HUES6 (cell line): ENCODE measurements around the gene USP21.
"Not testable (repeated sequence)": the region's sequence is repeated elsewhere in the genome, so short reads cannot be mapped to it uniquely, and the experiment has no call there.

Experiments
- H3K27ac ChIP-seq: 2 replicates; pipeline ENCODE4 v1.7.0; 2013; ENCODE audit warnings: low read depth, mild to moderate bottlenecking, low read length, inconsistent platforms
- H3K27me3 ChIP-seq: 2 replicates; pipeline ENCODE4 v1.6.1; 2013; ENCODE audit warnings: low read length; ENCODE audit not compliant: control insufficient read depth, insufficient read depth
- H3K36me3 ChIP-seq: 2 replicates; pipeline ENCODE4 v1.6.1; 2013; ENCODE audit warnings: low read length; ENCODE audit not compliant: control insufficient read depth, insufficient read depth
- H3K4me1 ChIP-seq: 2 replicates; pipeline ENCODE4 v1.6.1; 2013; ENCODE audit warnings: low read length; ENCODE audit not compliant: control insufficient read depth, insufficient read depth
- H3K4me3 ChIP-seq: 2 replicates; pipeline ENCODE4 v1.5.1; 2013; ENCODE audit warnings: low read depth, low read length
- H3K9ac ChIP-seq: one replicate; pipeline ENCODE4 v1.6.1; 2013; ENCODE audit warnings: mild to moderate bottlenecking, low read length
- H3K9me3 ChIP-seq: 2 replicates; pipeline ENCODE4 v1.6.1; 2013; ENCODE audit warnings: low read depth, low read length; ENCODE audit not compliant: control insufficient read depth, insufficient read depth

Gene USP21

GRCh38 chr1:161159087-161159912, at the start of gene USP21:
USP21 (plus strand) TSS chr1:161159500; CDS start chr1:161160641, 1,141 bp downstream.
- H3K9ac ChIP-seq = peak within 1 kb of the TSS; percentile 77
- no peaks in the 10 kb centered on the region for H3K4me1 ChIP-seq
- no peaks in the 10 kb centered on the region for H3K9me3 ChIP-seq
- H3K4me3 ChIP-seq = peak within 1 kb of the TSS; percentile 68
- no peaks in the 10 kb centered on the region for H3K27me3 ChIP-seq
- peaks cover 43% of the 10 kb centered on the region for H3K36me3 ChIP-seq
- peak within 1 kb of the TSS; percentile 84 for H3K27ac ChIP-seq

- Histone ChIP-seq H3K36me3 (peaks cover 15% of the 10 kb centered on the region; the same call in 1 of the 2 replicates), H3K4me3 (no peak overlapping the region), H3K4me1 (no peaks in the 10 kb centered on the region), H3K27me3 (no peaks in the 10 kb centered on the region), H3K27ac (no peak overlapping the region), H3K9ac (no peak overlapping the region), H3K9me3 (no peaks in the 10 kb centered on the region)
Observed at GRCh38 chr1:161111117-161111516, 48.2 kb upstream of the USP21 start.

GRCh38 chr1:161111527-161111926, 47.8 kb upstream of the USP21 start:
- Histone ChIP-seq H3K27ac (no peak overlapping the region), H3K36me3 (peaks cover 15% of the 10 kb centered on the region; the same call in 1 of the 2 replicates), H3K9me3 (no peaks in the 10 kb centered on the region), H3K4me1 (no peaks in the 10 kb centered on the region), H3K4me3 (no peak overlapping the region), H3K9ac (no peak overlapping the region), H3K27me3 (no peaks in the 10 kb centered on the region)

GRCh38 chr1:161113915-161114314, 45.4 kb upstream of the USP21 start:
- Histone ChIP-seq H3K27ac (0 out of 2 replicates have a peak overlapping the region, but pooled peaks have one; percentile 32), H3K36me3 (peaks cover 15% of the 10 kb centered on the region; the same call in 1 of the 2 replicates), H3K4me1 (peaks cover 4% of the 10 kb centered on the region), H3K4me3 (no peak overlapping the region), H3K9me3 (no peaks in the 10 kb centered on the region), H3K27me3 (no peaks in the 10 kb centered on the region), H3K9ac (no peak overlapping the region)

GRCh38 chr1:161114556-161114955, 44.7 kb upstream of the USP21 start:
- Histone ChIP-seq H3K36me3 (peaks cover 10% of the 10 kb centered on the region; the same call in 1 of the 2 replicates), H3K4me1 (peaks cover 10% of the 10 kb centered on the region), H3K9me3 (no peaks in the 10 kb centered on the region), H3K27me3 (no peaks in the 10 kb centered on the region), H3K9ac (no peak overlapping the region), H3K4me3 (no peak overlapping the region), H3K27ac (no peak overlapping the region)

- Histone ChIP-seq H3K36me3 (peaks cover 14% of the 10 kb centered on the region), H3K9me3 (no peaks in the 10 kb centered on the region), H3K4me3 (no peak overlapping the region), H3K9ac (no peak overlapping the region), H3K4me1 (peaks cover 10% of the 10 kb centered on the region), H3K27me3 (no peaks in the 10 kb centered on the region), H3K27ac (no peak overlapping the region)
Observed at GRCh38 chr1:161115132-161115711, 44.1 kb upstream of the USP21 start.

GRCh38 chr1:161115961-161116360, 43.3 kb upstream of the USP21 start:
- not testable (repeated sequence) for H3K27me3 ChIP-seq, H3K9ac ChIP-seq, H3K9me3 ChIP-seq, H3K27ac ChIP-seq, H3K4me3 ChIP-seq
- Histone ChIP-seq H3K4me1 (peaks cover 10% of the 10 kb centered on the region), H3K36me3 (peaks cover 21% of the 10 kb centered on the region)

GRCh38 chr1:161117759-161118581, 41.3 kb upstream of the USP21 start, which contains the start of the genes NIT1 and PFDN2:
NIT1 (plus strand) TSS chr1:161118105; CDS start chr1:161118177, 72 bp downstream.
PFDN2 (minus strand) TSS chr1:161118037; CDS start chr1:161118026, 11 bp downstream.
- H3K4me3 ChIP-seq = peak within 1 kb of the TSS; percentile 99
- H3K36me3 ChIP-seq = peaks cover 41% of the 10 kb centered on the region
- H3K27ac ChIP-seq = peak within 1 kb of the TSS; percentile 57
- no peaks in the 10 kb centered on the region for H3K27me3 ChIP-seq
- peaks cover 10% of the 10 kb centered on the region for H3K4me1 ChIP-seq
- H3K9me3 ChIP-seq = no peaks in the 10 kb centered on the region
- H3K9ac ChIP-seq = peak within 1 kb of the TSS; percentile 92

- H3K27me3 ChIP-seq = no peaks in the 10 kb centered on the region
- peak overlapping the region; percentile 92 for H3K9ac ChIP-seq
- peaks cover 10% of the 10 kb centered on the region for H3K4me1 ChIP-seq
- peak overlapping the region; percentile 99 for H3K4me3 ChIP-seq
- no peaks in the 10 kb centered on the region for H3K9me3 ChIP-seq
- peaks cover 49% of the 10 kb centered on the region for H3K36me3 ChIP-seq
- no peak overlapping the region for H3K27ac ChIP-seq
Observed at GRCh38 chr1:161119092-161119903, 40.0 kb upstream of the USP21 start.

- Histone ChIP-seq H3K27me3 (no peaks in the 10 kb centered on the region), H3K36me3 (peaks cover 59% of the 10 kb centered on the region), H3K4me1 (peaks cover 10% of the 10 kb centered on the region), H3K27ac (no peak overlapping the region), H3K9ac (no peak overlapping the region), H3K9me3 (no peaks in the 10 kb centered on the region), H3K4me3 (no peak overlapping the region)
Observed at GRCh38 chr1:161121042-161121650, 38.2 kb upstream of the USP21 start.
